Activated CD4-positive, alpha-beta T cell treated with anti-CD3 and anti-CD28 coated beads, Interleukin-2, amount 50 U/mL, for 1 hour (primary cell): ENCODE measurements around the gene MFAP5.
"Not testable (repeated sequence)": the region's sequence is repeated elsewhere in the genome, so short reads cannot be mapped to it uniquely, and the experiment has no call there.

Experiments
- DNase-seq: peaks from one replicate; pipeline ENCODE4 v3.0.0-alpha.2; 2020

Gene MFAP5

GRCh38 chr12:8624750-8625149, 37.9 kb downstream of the MFAP5 start:
- DNase-seq = not testable (repeated sequence)

- DNase-seq = no peak
Measured at GRCh38 chr12:8622646-8623045, 40.0 kb downstream of the MFAP5 start.

GRCh38 chr12:8615206-8615605, 47.4 kb downstream of the MFAP5 start:
- no peak for DNase-seq

GRCh38 chr12:8613881-8614280, 48.7 kb downstream of the MFAP5 start:
- not testable (repeated sequence) for DNase-seq

GRCh38 chr12:8612629-8613028, 50.0 kb downstream of the MFAP5 start, which contains the start of gene AICDA:
Gene AICDA (minus strand): TSS chr12:8612859. CDS start chr12:8612767, 92 bp downstream.
- no peak for DNase-seq

- DNase-seq = no peak
Measured at GRCh38 chr12:8609061-8609570, 53.5 kb downstream of the MFAP5 start.

- no peak for DNase-seq
Measured at GRCh38 chr12:8606890-8607289, 55.7 kb downstream of the MFAP5 start.

- no peak for DNase-seq
Measured at GRCh38 chr12:8605057-8605456, 57.6 kb downstream of the MFAP5 start.

- no peak for DNase-seq
Measured at GRCh38 chr12:8603856-8604255, 58.8 kb downstream of the MFAP5 start.

- DNase-seq = no peak
Measured at GRCh38 chr12:8603286-8603685, 59.3 kb downstream of the MFAP5 start.

- no peak for DNase-seq
Measured at GRCh38 chr12:8596561-8596960, 66.1 kb downstream of the MFAP5 start.
